HepG2 (cell line): ENCODE results near the gene RPRML. TPM values are rescaled to one million over a fixed set of nuclear protein-coding genes. Genes with fewer than 3 reads are reported as not detected.

Source experiments
- ATAC-seq: fragments of 200-7000 bp; cut with Tn5 transposase; 3 replicates; pipeline ENCODE4 v1.9.1; 2020; ENCODE audit warnings: mild to moderate bottlenecking, moderate library complexity
- BruUV-seq: library from RNA; stranded (reverse); fragments of 400-500 nt; replicated peaks from 2 replicates; lab custom pipeline; 2021; lab: Mats Ljungman, UMichigan
- CTCF ChIA-PET: fragments of 300-600 bp; formaldehyde crosslinking; extraction: SDS; loops from one replicate; lab custom pipeline; 2021; ENCODE audit warnings: low total read pairs, inconsistent platforms, low intra/inter-chr PET ratio; lab: Yijun Ruan, JAX
- POLR2A ChIA-PET: fragments of 350-600 bp; sonication (Branson Sonifier 250); formaldehyde crosslinking; loops from one replicate; lab custom pipeline; 2020; ENCODE audit warnings: antibody characterized with exemption, inconsistent platforms; lab: Yijun Ruan, JAX
- DNase-seq: peaks from one replicate; pipeline ENCODE4 v3.0.0-alpha.2; 2015; ENCODE audit warnings: low spot score
- FAIRE-seq: peaks from 3 replicates; lab custom pipeline; 2011; peaks lifted over from hg19 to GRCh38; lab: Jason Lieb, UNC
- H2AFZ ChIP-seq: one replicate; pipeline ENCODE4 v1.6.1; 2011; ENCODE audit warnings: low read length, inconsistent platforms
- H3K27ac ChIP-seq: fragments of 300-600 bp; 3 replicates; pipeline ENCODE4 v1.8.0; 2011; ENCODE audit warnings: mixed run types, mild to moderate bottlenecking, mixed read lengths, low read length, inconsistent platforms; ENCODE audit not compliant: insufficient read depth; ENCODE audit errors: extremely low read length
- H3K27me3 ChIP-seq, 2 experiments: fragments of 200-600 bp in 1 of 2; 2 replicates in 1 of 2; 3 replicates in 1 of 2; pipeline versions ENCODE4 v1.6.0 to v1.8.0; 2011; ENCODE audit warnings: low read length in 2 of 2, mild to moderate bottlenecking in 2 of 2, moderate library complexity in 2 of 2, inconsistent platforms in 1 of 2; ENCODE audit not compliant: insufficient read depth in 2 of 2, control insufficient read depth in 1 of 2
- H3K36me3 ChIP-seq, 2 experiments: fragments of 200-600 bp in 1 of 2; replicated peaks in 1 of 2; 2 replicates in 1 of 2; 3 replicates in 1 of 2; pipeline versions ENCODE4 v1.5.1 to v1.8.0; 2011; ENCODE audit warnings: low read length in 2 of 2, inconsistent platforms in 1 of 2; ENCODE audit not compliant: insufficient read depth in 2 of 2, control insufficient read depth in 1 of 2
- H3K4me1 ChIP-seq: 2 replicates; pipeline ENCODE4 v1.5.1; 2012; ENCODE audit warnings: low read length, inconsistent platforms; ENCODE audit not compliant: insufficient read depth
- H3K4me2 ChIP-seq: 2 replicates; pipeline ENCODE4 v1.6.0; 2011; ENCODE audit warnings: low read depth, low read length, inconsistent platforms
- H3K4me3 ChIP-seq, 3 experiments: fragments of 200-600 bp in 1 of 3; sonication (generic), shearing (Covaris generic) in 1 of 3; replicated peaks in 1 of 3; 2 replicates each; pipeline ENCODE4 v1.5.1; 2011 to 2016; ENCODE audit warnings: low read length in 3 of 3, inconsistent platforms in 2 of 3, low read depth in 2 of 3, mild to moderate bottlenecking in 2 of 3, control low read depth in 1 of 3, mixed read lengths in 1 of 3; ENCODE audit not compliant: insufficient read depth in 1 of 3
- H3K79me2 ChIP-seq: one replicate; pipeline ENCODE4 v1.6.1; 2011; ENCODE audit warnings: low read length, inconsistent platforms; ENCODE audit not compliant: insufficient read depth
- H3K9ac ChIP-seq: 2 replicates; pipeline ENCODE4 v1.6.0; 2011; ENCODE audit warnings: mild to moderate bottlenecking, low read depth, low read length, inconsistent platforms; ENCODE audit not compliant: insufficient read depth
- H3K9me3 ChIP-seq: 2 replicates; pipeline ENCODE4 v1.5.1; 2012; ENCODE audit warnings: mild to moderate bottlenecking, low read length
- H4K20me1 ChIP-seq: 2 replicates; pipeline ENCODE4 v1.6.0; 2011; ENCODE audit warnings: inconsistent platforms, mild to moderate bottlenecking, low read length, moderate library complexity; ENCODE audit not compliant: insufficient read depth
- HBP1 ChIP-seq: IDR thresholded peaks from 2 replicates; pipeline ENCODE4 v1.6.1; 2016; ENCODE audit warnings: low read depth, control low read depth
- IRF2 ChIP-seq: IDR thresholded peaks from 2 replicates; pipeline ENCODE4 v1.6.1; 2018; ENCODE audit warnings: missing genetic modification reagents, missing compliant biosample characterization
- KIAA2018 ChIP-seq: sonication (generic); formaldehyde crosslinking; IDR thresholded peaks from 2 replicates; pipeline ENCODE4 v1.5.0; 2020; ENCODE audit warnings: mild to moderate bottlenecking, missing genetic modification reagents, borderline replicate concordance
- NFKBIZ ChIP-seq: IDR thresholded peaks from 2 replicates; pipeline ENCODE4 v1.6.1; 2018; ENCODE audit warnings: missing genetic modification reagents, missing compliant biosample characterization
- RCOR2 ChIP-seq: IDR thresholded peaks from 2 replicates; pipeline ENCODE4 v1.6.1; 2016; ENCODE audit warnings: missing biosample characterization, missing genetic modification reagents
- SIX4 ChIP-seq: sonication (generic); formaldehyde crosslinking; IDR thresholded peaks from 2 replicates; pipeline ENCODE4 v1.4.0; 2020; ENCODE audit warnings: missing genetic modification reagents
- TGIF2 ChIP-seq: IDR thresholded peaks from 2 replicates; pipeline ENCODE4 v1.6.1; 2016; ENCODE audit warnings: control low read depth, missing compliant biosample characterization
- ZNF33B ChIP-seq: sonication (generic); formaldehyde crosslinking; IDR thresholded peaks from 2 replicates; pipeline ENCODE4 v1.5.1; 2020; ENCODE audit warnings: mild to moderate bottlenecking, missing genetic modification reagents
- ZNF441 ChIP-seq: sonication (generic); formaldehyde crosslinking; IDR thresholded peaks from 2 replicates; pipeline ENCODE4 v1.7.0; 2021; ENCODE audit warnings: missing genetic modification reagents, borderline replicate concordance
- ZNF496 ChIP-seq: sonication (generic); formaldehyde crosslinking; IDR thresholded peaks from 2 replicates; pipeline ENCODE4 v1.8.1; 2023; ENCODE audit warnings: mild to moderate bottlenecking, moderate library complexity, missing genetic modification reagents; ENCODE audit not compliant: insufficient replicate concordance
- ZNF768 ChIP-seq: sonication (generic); formaldehyde crosslinking; IDR thresholded peaks from 2 replicates; pipeline ENCODE4 v1.4.0; 2020; ENCODE audit warnings: missing genetic modification reagents
- WGBS: methylation state at CpG from one replicate; pipeline ENCODE4 v1.1.6; 2017; ENCODE audit warnings: low lambda C conversion rate; 5-methylcytosine and 5-hydroxymethylcytosine counted together
- in situ Hi-C: cut with HindIII; loops from 2 replicates; pipeline ENCODE4 v1.10.0; 2017; ENCODE audit warnings: low pct_unique_long_range_greater_than_20kb; ENCODE audit not compliant: extremely low pct_ligation_motif_present
- intact Hi-C: fragments of 100-400 bp; cut with micrococcal nuclease; formaldehyde crosslinking; loops from one replicate; pipeline ENCODE4 v1.10.0; 2022; ENCODE audit not compliant: unreplicated experiment
- polyA plus RNA-seq, 8 experiments: library from polyadenylated mRNA; depleted of rRNA in 3 of 8; stranded (reverse) in 7 of 8; unstranded in 1 of 8; fragments of >200 nt; fragmentation: Illumina TruSeq in 4 of 8; extraction: Trizol in 4 of 8; gene quantifications; 2 replicates each; pipeline versions ENCODE4 v1.2.1 to v1.2.3, GENCODE V29; 2011 to 2016; ENCODE audit warnings: low read depth in 4 of 8, missing spikeins in 1 of 8, mixed read lengths in 1 of 8; ENCODE audit not compliant: insufficient read depth in 1 of 8
- total RNA-seq, 5 experiments: library from RNA; depleted of rRNA; stranded (reverse); fragments of >200 nt; fragmentation: Illumina TruSeq; extraction: Trizol; gene quantifications; 2 replicates each; pipeline ENCODE4 v1.2.3, GENCODE V29; 2016; ENCODE audit warnings: low read depth in 1 of 5

Gene RPRML
- total and polyA plus RNA-seq, 2 of the 13 experiments (the other 11 are each of a cell fraction or from before 2014, with no cell fraction given): not detected

- no peak for TF ChIP-seq ZNF33B (CRISPR knock-in tag)
These were observed 10.7 kb downstream of the RPRML start (continued) for GRCh38 chr17:46968224-46968834.

GRCh38 chr17:46964315-46965265, 14.5 kb downstream of the RPRML start:
- Histone ChIP-seq H3K36me3 (peaks cover 0 to 2% of the 10 kb centered on the region in 2 experiments; a peak in 1 of 5 replicates), H3K79me2 (no peaks in the 10 kb centered on the region), H3K9ac (no peak overlapping the region), H3K9me3 (no peaks in the 10 kb centered on the region), H3K27ac (no peak overlapping the region), H3K4me2 (no peak overlapping the region), H3K4me1 (no peaks in the 10 kb centered on the region), H3K27me3 (no peaks in the 10 kb centered on the region), H3K4me3 (no peak overlapping the region), H2AFZ (no peak overlapping the region), H4K20me1 (no peaks in the 10 kb centered on the region; the same call in 1 of the 2 replicates)
- 93% methylated on average over 9 of the region's 9 CpGs for WGBS
- ChIA-PET CTCF (no interaction called here), POLR2A (no interaction called here)
- DNase-seq (no peak), FAIRE-seq (no peak), ATAC-seq (peak; percentile 46)
- in situ Hi-C loops: no loop called here
- BruUV-seq: no TSS peak
- intact Hi-C loops: loop anchor here (1.0 kb wide), 1 partner anchor 9 kb away; no protein-coding TSS in a partner anchor
- TF ChIP-seq SIX4 (CRISPR knock-in tag) (0 out of 2 replicates have a peak, but pooled peaks have one; percentile 23), IRF2 (CRISPR knock-in tag) (0 out of 2 replicates have a peak, but pooled peaks have one; percentile 47), HBP1 (peak; percentile 53; the same call in 1 of the 2 replicates), ZNF496 (CRISPR knock-in tag) (no peak), ZNF441 (CRISPR knock-in tag) (peak; percentile 84; the same call in 1 of the 2 replicates), KIAA2018 (CRISPR knock-in tag) (no peak), TGIF2 (CRISPR knock-in tag) (0 out of 2 replicates have a peak, but pooled peaks have one; percentile 45), RCOR2 (CRISPR knock-in tag) (no peak), ZNF768 (0 out of 2 replicates have a peak, but pooled peaks have one; percentile 20), NFKBIZ (CRISPR knock-in tag) (no peak)
